SU-DHL-6 (cell line): ENCODE results near the gene SLFN12.

Experiments used
- H2AFZ ChIP-seq: fragments of 200-600 bp; sonication (generic); 2 replicates; pipeline ENCODE4 v1.6.1; 2014; ENCODE audit warnings: low read depth, mild to moderate bottlenecking, moderate library complexity, mixed read lengths, antibody characterized with exemption, low read length; ENCODE audit not compliant: severe bottlenecking
- H3F3A ChIP-seq: fragments of 200-600 bp; shearing (Covaris generic); 2 replicates; pipeline ENCODE4 v1.6.0; 2016; ENCODE audit warnings: antibody characterized with exemption, mild to moderate bottlenecking; ENCODE audit not compliant: insufficient read depth
- H3K27ac ChIP-seq: fragments of 200-600 bp; sonication (generic); 2 replicates; pipeline ENCODE4 v1.5.1; 2016; ENCODE audit warnings: low read depth, mild to moderate bottlenecking, low read length, moderate library complexity, mixed read lengths
- H3K27me3 ChIP-seq: fragments of 200-600 bp; sonication (generic), shearing (Covaris generic); 2 replicates; pipeline ENCODE4 v1.6.0; 2014; ENCODE audit warnings: mild to moderate bottlenecking, low read length
- H3K36me3 ChIP-seq: fragments of 200-600 bp; sonication (generic); 2 replicates; pipeline ENCODE4 v1.6.1; 2014; ENCODE audit warnings: mild to moderate bottlenecking, low read length, mixed read lengths
- H3K4me2 ChIP-seq: fragments of 300-600, 200-600 bp; shearing (Covaris generic), sonication (generic); 2 replicates; pipeline ENCODE4 v1.6.0; 2014; ENCODE audit warnings: low read length, low read depth, mild to moderate bottlenecking; ENCODE audit not compliant: poor library complexity, severe bottlenecking
- H3K4me3 ChIP-seq: fragments of 200-600 bp; sonication (generic); 2 replicates; pipeline ENCODE4 v1.5.1; 2014; ENCODE audit warnings: antibody characterized with exemption, low read length, mild to moderate bottlenecking, mixed read lengths; ENCODE audit not compliant: insufficient read depth, poor library complexity, severe bottlenecking
- H3K79me2 ChIP-seq: fragments of 200-600 bp; sonication (generic); 2 replicates; pipeline ENCODE4 v1.6.1; 2014; ENCODE audit warnings: mild to moderate bottlenecking, low read length, moderate library complexity; ENCODE audit not compliant: insufficient read depth
- H3K9ac ChIP-seq: fragments of 200-600 bp; sonication (generic); 2 replicates; pipeline ENCODE4 v1.7.0; 2014; ENCODE audit warnings: mild to moderate bottlenecking, low read length
- H3K9me2 ChIP-seq: fragments of 200-600 bp; sonication (generic); replicated peaks from 2 replicates; pipeline ENCODE4 v1.6.1; 2014; ENCODE audit warnings: low read length; ENCODE audit not compliant: insufficient read depth
- H3K9me3 ChIP-seq: fragments of 200-600 bp; sonication (generic); 2 replicates; pipeline ENCODE4 v1.6.1; 2014; ENCODE audit warnings: low read length, mixed read lengths; ENCODE audit not compliant: insufficient read depth
- H4K20me1 ChIP-seq: fragments of 200-600 bp; sonication (generic); 2 replicates; pipeline ENCODE4 v1.6.1; 2014; ENCODE audit warnings: low read depth, mild to moderate bottlenecking, antibody characterized with exemption, low read length, moderate library complexity, mixed read lengths
- EZH2phosphoT487 ChIP-seq: fragments of 200-600 bp; sonication (generic), shearing (Covaris generic); conservative IDR thresholded peaks from 2 replicates; pipeline ENCODE4 v1.6.1; 2018; ENCODE audit warnings: mild to moderate bottlenecking, antibody characterized with exemption, low read length, moderate library complexity, mixed read lengths
- TF ChIP-seq, protein P1 (sequence below): fragments of 200-600 bp; sonication (generic); IDR thresholded peaks from one replicate; pipeline ENCODE4 v1.5.1; 2017; ENCODE audit warnings: antibody characterized with exemption, mild to moderate bottlenecking, low read length, moderate library complexity; ENCODE audit not compliant: insufficient read depth, poor library complexity, severe bottlenecking

SLFN12 gene

DNA sequence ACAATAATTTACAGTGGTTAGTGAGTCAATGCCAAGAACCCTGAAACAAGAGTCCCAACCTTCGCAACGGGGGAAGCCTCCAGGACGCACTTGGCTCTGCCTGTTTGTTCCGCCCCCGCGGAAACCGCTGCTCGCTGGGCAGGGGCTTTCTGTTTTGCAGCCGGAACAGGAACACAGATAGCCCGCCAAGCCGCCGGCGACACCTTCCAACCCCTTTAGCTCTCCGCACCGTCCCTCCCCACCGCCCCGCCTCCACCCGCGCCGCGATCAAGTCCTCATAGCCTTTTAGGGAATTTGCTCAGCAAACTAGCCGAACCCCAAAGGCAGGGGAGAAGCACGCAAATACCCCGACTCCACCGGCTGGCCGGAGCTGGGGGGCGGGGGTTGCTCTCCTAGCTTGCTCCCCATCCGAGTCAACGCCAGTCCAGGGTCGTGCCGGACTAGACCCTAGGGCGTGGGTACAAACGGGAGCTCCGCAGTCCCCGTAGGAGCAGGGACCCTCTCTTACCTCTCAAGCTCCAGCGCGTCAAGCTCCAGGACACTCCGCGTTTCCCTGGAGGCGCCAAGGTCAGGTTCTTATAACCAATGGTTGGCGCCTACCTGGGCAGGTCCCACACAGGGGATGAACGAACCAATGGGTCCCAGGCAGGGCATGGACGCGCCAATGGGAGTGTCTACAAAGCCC, 16.1 kb upstream of the SLFN12 start, which contains the start of gene SLFN13:
Gene SLFN13, minus strand, starts transcription at position 553 of the 685 bp plus-strand sequence. CDS start 3,086 bp downstream, outside the sequence.
- H3K4me2 ChIP-seq: peak within 1 kb of the TSS; percentile 49
- H3K27me3 ChIP-seq: no peaks in the 10 kb centered on the region
- H4K20me1 ChIP-seq: no peaks in the 10 kb centered on the region
- no peaks in the 10 kb centered on the region for H3K79me2 ChIP-seq
- TF ChIP-seq, protein P1, sequence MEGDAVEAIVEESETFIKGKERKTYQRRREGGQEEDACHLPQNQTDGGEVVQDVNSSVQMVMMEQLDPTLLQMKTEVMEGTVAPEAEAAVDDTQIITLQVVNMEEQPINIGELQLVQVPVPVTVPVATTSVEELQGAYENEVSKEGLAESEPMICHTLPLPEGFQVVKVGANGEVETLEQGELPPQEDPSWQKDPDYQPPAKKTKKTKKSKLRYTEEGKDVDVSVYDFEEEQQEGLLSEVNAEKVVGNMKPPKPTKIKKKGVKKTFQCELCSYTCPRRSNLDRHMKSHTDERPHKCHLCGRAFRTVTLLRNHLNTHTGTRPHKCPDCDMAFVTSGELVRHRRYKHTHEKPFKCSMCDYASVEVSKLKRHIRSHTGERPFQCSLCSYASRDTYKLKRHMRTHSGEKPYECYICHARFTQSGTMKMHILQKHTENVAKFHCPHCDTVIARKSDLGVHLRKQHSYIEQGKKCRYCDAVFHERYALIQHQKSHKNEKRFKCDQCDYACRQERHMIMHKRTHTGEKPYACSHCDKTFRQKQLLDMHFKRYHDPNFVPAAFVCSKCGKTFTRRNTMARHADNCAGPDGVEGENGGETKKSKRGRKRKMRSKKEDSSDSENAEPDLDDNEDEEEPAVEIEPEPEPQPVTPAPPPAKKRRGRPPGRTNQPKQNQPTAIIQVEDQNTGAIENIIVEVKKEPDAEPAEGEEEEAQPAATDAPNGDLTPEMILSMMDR: no peak
- TF ChIP-seq EZH2phosphoT487: no peak
- no peaks in the 10 kb centered on the region for H3K9me2 ChIP-seq
- H2AFZ ChIP-seq: peak within 1 kb of the TSS; percentile 92
- no peaks in the 10 kb centered on the region for H3K36me3 ChIP-seq
- no peak within 1 kb of the TSS for H3K27ac ChIP-seq
- peak within 1 kb of the TSS; percentile 45; the same call in 1 of the 2 replicates for H3K9ac ChIP-seq
- H3F3A ChIP-seq: no peaks in the 10 kb centered on the region
- H3K9me3 ChIP-seq: no peaks in the 10 kb centered on the region
- H3K4me3 ChIP-seq: peak within 1 kb of the TSS; percentile 24

DNA sequence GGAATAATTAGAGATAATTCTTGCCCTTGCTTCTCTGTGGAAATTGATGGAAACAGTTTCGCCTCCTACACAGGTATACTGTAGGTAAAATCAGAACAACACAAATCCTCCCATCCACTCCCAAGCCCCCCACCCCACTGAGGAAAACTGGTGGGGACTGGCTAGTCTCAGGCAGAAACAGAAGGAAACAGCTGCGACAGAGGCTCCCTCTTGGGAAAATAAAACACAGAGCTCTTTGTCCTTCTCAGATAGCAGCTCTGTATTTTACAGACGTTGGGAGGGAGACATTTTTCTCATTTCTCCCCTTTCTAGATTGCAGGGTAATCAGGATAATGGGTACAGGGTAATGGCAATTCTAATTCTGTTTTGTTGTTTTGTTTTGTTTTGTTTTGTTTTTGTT, 15.2 kb upstream of the SLFN12 start:
- H3K9ac ChIP-seq: no peak overlapping the region
- no peaks in the 10 kb centered on the region for H3K27me3 ChIP-seq
- TF ChIP-seq EZH2phosphoT487: no peak
- TF ChIP-seq, protein P1: no peak
- no peak overlapping the region for H2AFZ ChIP-seq
- H3F3A ChIP-seq: no peaks in the 10 kb centered on the region
- H3K4me2 ChIP-seq: peak overlapping the region; percentile 49
- no peak overlapping the region for H3K27ac ChIP-seq
- no peaks in the 10 kb centered on the region for H3K79me2 ChIP-seq
- H3K9me3 ChIP-seq: no peaks in the 10 kb centered on the region
- H3K36me3 ChIP-seq: no peaks in the 10 kb centered on the region
- H4K20me1 ChIP-seq: no peaks in the 10 kb centered on the region
- no peak overlapping the region for H3K4me3 ChIP-seq
- H3K9me2 ChIP-seq: no peaks in the 10 kb centered on the region

DNA sequence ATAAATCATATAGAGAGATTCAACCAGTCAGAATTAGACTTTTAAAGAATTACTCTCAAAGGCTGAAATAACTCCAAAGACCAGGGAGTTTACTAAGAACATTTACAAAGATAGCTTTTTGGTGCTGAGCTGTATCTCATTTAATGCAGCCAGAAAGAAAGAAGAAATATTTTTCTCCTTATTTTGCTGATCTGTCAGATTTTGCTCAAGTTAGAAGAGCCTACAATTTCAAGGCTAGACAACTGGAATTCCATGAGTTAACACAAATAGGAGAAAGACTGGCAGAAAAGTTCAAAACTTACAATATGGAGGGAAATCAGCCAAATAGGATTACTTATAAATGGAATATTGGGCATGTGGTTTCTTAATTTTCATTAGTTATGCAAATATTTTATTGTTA, 6.1 kb upstream of the SLFN12 start:
- H3K27ac ChIP-seq: no peak overlapping the region
- H3K36me3 ChIP-seq: no peaks in the 10 kb centered on the region
- no peak overlapping the region for H3K4me2 ChIP-seq
- H3K79me2 ChIP-seq: no peaks in the 10 kb centered on the region
- no peaks in the 10 kb centered on the region for H3F3A ChIP-seq
- no peaks in the 10 kb centered on the region for H3K9me2 ChIP-seq
- H4K20me1 ChIP-seq: no peaks in the 10 kb centered on the region
- no peak overlapping the region for H2AFZ ChIP-seq
- H3K9ac ChIP-seq: no peak overlapping the region
- no peaks in the 10 kb centered on the region for H3K9me3 ChIP-seq
- H3K27me3 ChIP-seq: no peaks in the 10 kb centered on the region
- H3K4me3 ChIP-seq: no peak overlapping the region
- TF ChIP-seq, protein P1: no peak
- no peak for TF ChIP-seq EZH2phosphoT487
